Anterior cingulate cortex (tissue), 58 donors: ENCODE data around the gene C2CD4D.
A peak's percentile ranks its signal among the peaks of the same experiment; 100 is the strongest.

Source experiments
- DNase-seq, 58 donors: peaks; one replicate each; lab custom pipeline; 2025; lab: John Stamatoyannopoulos, UW

The C2CD4D gene

DNA sequence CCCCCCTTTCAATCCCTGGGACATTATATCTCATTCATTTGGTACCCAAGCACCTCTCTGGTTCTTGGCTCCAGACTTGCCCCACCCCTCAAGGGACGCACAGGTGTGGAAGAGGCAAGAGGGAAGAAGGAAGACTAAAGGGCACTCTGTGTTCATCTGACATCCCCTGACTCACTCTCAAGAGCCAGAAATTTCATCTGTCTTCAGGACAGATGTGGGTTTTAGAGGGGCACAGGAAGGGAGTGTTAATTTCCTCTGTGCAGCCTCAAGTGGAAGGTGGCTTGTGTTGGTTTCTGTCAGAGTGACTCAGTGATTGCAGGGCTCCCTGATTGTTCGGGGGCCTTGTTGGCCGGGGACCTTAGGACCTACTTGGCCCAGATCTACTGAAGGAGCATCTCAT, 2.4 kb downstream of the C2CD4D start:
- no peak for DNase-seq

DNA sequence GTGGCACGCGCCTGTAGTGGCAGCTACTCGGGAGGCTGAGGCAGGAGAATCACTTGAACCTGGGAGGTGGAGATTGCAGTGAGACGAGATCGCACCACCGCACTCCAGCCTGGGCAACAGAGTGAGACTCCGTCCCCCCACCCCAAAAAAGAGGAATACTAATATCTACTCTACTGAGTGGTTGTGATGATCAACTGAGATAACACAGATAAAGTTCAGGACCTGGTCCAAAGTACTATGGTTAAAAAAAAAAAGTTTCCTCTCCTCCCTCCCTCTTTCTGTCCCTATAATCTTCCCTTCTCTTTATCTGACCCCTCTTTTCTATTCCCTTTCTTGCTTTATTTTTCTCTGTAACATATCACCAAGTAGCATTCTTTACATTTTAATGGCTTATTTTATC, 4.0 kb downstream of the C2CD4D start:
- no peak for DNase-seq

DNA sequence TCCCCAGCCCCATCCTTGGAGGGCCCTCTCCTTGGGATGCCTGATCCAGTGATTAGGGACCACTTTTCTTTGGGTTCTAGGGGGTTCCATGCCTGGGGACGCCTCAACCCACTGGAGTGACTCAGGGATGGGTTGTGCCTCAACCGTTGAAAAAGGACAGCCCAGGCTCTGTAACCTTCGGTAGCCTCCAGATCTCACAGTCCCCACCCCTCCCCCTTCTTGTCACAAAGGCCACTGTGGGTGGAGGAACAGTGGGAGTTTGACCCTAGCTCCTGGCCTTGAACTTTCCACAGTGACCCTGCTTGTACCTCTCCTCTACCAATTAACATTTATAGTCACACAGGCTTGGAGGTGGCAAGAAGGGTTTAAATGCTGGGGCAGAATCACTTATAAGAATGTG, 5.4 kb downstream of the C2CD4D start:
- no peak for DNase-seq

- no peak for DNase-seq
Measured at GRCh38 chr1:151833172-151833900, 6.3 kb downstream of the C2CD4D start.

- DNase-seq: peak in 39 of 58 donors; percentile 5 to 71 (median 32)
Measured at GRCh38 chr1:151832318-151832980, 7.2 kb downstream of the C2CD4D start.

- DNase-seq: no peak
Measured at GRCh38 chr1:151831605-151832004, 8.0 kb downstream of the C2CD4D start, which contains the start of gene RORC. Gene RORC (minus strand): TSS chr1:151831802. CDS start chr1:151831764, 38 bp downstream.

- DNase-seq: no peak
Measured at GRCh38 chr1:151831256-151831591, 8.4 kb downstream of the C2CD4D start.

DNA sequence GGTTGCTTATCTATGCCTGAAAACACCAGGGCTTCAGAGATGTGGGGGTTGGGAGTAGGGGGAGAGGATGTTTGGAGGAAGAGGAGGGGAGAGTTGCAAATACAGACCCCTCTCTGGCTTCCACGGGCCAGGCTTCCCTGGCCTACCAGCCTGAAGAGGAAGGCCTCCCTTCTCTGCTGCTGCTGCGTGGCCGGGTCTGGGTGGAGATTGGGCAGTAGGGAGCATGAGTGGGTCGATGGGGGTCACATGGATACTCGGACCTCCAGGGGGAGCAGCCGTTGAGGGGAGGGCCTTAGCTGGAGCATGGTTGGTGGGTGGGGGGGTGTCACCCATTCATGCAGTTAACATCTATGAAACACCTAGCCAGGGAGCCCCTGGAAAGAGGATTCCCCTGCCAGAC, 9.6 kb downstream of the C2CD4D start:
- no peak for DNase-seq

DNA sequence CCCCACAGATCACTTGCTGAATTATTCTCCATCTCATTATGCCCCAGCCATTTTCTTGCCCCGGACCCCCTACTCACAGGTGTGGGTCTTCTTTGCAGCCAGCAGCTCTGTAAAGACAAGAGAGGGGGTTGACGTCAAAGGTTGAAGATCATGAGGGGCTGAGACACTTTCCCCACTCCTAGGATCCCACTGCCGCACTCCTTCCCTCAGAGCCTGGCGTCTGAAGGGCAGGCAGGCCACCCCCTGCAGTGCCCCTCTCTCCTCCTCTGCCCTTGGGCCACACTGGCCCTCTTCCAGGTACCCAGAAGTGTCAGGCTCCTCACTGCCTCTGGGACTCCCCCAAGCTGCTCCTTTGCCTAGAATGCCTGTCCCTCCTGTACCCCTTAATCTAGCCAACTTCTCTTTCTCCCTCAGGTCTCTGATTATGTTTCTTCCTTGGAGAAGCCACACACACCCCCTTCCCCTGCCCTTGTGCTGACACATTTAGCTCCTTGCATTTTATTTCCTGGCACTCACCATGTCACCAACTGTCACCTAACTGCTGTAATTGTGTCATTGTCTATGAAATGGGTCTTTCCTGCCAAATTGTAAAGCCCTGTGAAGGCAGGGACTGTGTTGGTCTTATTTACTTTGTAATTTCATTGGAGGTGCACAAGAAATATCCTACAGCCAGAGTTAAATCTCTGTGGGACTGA, 10.1 kb downstream of the C2CD4D start:
- no peak for DNase-seq

- peak in 2 of 58 donors; percentile 13 to 14 for DNase-seq
Measured at GRCh38 chr1:151828921-151829320, 10.7 kb downstream of the C2CD4D start.

DNA sequence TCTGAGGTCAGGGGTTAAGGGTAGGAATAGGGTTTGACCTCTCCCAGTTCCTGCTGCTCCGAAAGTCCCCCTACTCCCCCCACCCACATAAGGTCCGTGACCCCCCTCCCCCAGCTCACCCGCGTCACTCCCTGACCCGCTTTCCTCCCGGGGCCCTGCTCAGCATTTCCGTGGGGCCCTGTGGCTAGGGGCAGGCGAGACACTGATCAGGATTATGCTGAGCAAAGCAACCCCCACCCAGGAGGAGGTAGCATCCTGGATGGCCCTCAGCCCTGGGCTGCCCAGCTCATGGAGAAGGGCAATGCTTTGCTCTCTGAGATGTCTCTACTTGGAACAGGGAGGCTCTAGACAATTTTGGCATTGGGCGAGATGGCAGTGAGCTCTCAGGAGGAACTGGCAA, 11.8 kb downstream of the C2CD4D start:
- no peak for DNase-seq

DNA sequence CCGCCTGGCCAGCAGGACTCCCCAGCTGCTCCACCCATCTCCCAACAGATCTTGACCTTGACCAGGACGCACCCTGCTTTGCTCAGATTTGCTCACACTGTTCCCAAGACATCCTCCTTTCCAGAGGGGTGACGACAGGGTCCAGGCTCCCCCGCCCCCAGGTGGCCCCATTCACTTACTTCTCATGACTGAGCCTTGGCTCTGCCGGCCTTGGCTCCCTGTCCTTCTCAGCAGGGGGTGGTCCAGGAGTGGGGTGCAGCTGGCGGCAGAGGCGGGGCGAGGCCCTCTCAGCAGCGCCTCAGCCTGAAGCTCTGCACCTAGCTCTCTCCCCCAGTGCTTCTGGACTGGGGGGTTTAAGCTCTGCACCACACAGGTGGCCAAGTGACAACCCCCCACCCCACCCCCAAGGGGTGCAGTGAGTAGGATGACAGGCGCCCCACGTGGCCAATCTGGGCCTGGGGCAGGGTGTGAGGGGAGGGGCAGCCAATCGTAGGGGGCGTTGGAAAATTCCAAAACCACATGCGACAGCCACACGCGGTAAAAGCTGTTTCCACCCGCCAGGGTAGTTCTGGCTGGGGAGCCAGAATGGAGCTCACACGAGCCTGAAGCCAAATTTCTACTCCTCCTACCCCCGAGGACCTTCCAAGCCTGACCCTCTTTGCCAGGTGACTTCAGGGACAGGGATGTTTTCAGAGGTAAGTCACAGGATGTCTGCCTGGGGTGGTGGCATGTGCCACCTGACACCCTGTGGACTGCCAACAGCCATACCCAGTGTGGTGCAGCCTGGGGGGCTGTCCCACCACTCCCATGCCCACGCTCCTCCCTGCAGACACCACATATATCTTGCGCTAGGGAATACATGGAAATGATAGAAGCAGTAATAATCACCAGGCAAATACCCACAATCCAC, 13.6 kb downstream of the C2CD4D start:
- DNase-seq: no peak

DNA sequence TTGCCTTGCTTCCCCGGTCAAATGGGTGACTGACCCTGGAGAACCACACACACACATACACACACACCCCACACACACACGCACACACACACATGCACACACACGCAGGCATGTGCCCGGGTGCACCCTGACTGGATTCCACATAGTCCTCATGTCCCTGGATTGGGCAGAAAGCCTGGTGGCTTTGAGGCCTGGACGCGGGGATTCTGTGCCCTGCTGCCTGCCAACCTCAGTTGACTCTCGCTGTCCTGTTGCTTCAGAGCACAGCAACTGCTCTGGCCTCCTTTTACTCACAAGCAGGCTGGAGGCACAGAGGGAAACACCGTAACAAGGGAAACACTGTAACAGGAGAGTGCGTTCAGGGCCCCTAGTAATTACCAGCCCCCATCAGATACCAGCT, 14.4 kb downstream of the C2CD4D start:
- DNase-seq: peak in 2 of 58 donors; percentile 12 to 14

DNA sequence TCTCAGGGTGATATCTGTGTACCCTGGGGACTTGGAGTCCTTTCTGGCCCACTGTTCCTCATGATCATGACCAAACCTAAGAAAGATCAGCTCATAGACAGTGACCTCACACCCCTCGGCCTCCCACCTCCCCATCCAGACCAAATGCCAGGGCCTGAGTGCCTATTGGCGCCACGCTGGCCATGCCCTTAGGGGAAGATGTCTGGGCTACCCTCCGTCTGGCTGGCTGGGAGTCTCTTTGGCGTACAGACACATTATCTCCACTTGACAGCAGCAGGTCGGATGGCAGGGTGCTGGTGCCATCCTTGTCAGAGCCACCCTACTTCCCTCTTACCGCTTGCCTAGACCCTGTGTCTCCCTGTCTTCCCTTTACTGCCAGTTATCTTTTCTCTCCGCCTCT, 16.4 kb downstream of the C2CD4D start:
- DNase-seq: no peak

DNA sequence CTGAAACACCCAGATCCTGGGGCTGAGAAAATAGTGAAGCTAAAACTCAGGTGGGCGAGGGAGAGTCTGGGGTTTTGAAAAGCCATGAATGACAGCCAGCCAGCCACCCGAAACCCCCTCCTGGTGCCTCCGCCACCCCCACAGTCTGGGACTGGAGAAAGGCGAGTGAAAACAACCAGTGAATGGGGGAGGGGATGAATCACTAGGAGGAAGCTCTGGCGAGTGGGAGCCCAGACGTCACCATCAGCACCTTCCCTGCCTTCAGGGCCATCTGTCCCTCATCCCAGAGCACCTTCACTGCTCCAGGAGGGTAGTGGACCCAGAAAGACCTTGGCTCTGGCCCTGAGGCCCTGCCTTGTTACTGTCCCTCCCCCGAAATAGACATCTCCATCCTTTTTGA, 17.2 kb downstream of the C2CD4D start:
- no peak for DNase-seq

DNA sequence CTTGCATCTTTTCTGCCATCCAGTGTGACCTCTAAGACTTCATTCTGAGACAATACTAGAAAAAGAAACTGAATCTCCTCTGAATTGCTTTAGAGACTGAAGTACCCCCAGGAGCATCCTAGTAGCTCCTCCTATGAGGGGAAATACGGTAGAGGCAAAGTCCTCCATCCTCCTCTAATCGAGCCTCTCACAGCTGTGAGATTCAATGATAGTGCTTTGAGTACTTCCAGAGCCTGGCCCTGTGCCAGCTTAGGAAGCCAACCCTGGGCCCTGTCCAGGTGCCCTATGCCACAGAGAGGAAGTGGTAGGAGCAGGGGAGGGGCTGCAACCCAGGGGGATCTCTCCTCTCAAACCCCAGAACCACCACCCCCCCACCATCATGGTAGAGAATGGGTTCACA, 18.7 kb downstream of the C2CD4D start:
- no peak for DNase-seq

- DNase-seq: no peak
Measured at GRCh38 chr1:151819976-151820623, 19.5 kb downstream of the C2CD4D start.

GRCh38 chr1:151819227-151819835, 20.3 kb downstream of the C2CD4D start:
- DNase-seq: no peak

GRCh38 chr1:151817353-151817730, 22.3 kb downstream of the C2CD4D start:
- DNase-seq: no peak
